Measurements from ENCODE around the gene FHDC1. TPM values are rescaled to one million over a fixed set of nuclear protein-coding genes. Genes with fewer than 3 reads are reported as not detected.

The FHDC1 gene
- total RNA-seq, 2 experiments from 2014 or later, result 0.06 to 0.08 TPM

GRCh38 chr4:152943672-152944071 lies 7.5 kb downstream of the FHDC1 start:
- H3K4me3 Mint-ChIP-seq, result no peak overlapping the region
- no peaks in the 10 kb centered on the region for H3K36me3 Mint-ChIP-seq
- H3K27ac Mint-ChIP-seq, result no peak overlapping the region
- H3K4me1 Mint-ChIP-seq, result no peaks in the 10 kb centered on the region
- H3K27me3 Mint-ChIP-seq, result peaks cover 22% of the 10 kb centered on the region
- H3K9me3 Mint-ChIP-seq, result no peaks in the 10 kb centered on the region
- DNase-seq, result no peak

GRCh38 chr4:152944666-152945320 lies 8.7 kb downstream of the FHDC1 start:
- no peaks in the 10 kb centered on the region for H3K4me1 Mint-ChIP-seq
- H3K27me3 Mint-ChIP-seq, result peaks cover 11% of the 10 kb centered on the region
- H3K4me3 Mint-ChIP-seq, result no peak overlapping the region
- DNase-seq, result no peak
- no peaks in the 10 kb centered on the region for H3K36me3 Mint-ChIP-seq
- H3K27ac Mint-ChIP-seq, result no peak overlapping the region
- no peaks in the 10 kb centered on the region for H3K9me3 Mint-ChIP-seq

GRCh38 chr4:152945639-152946038 lies 9.5 kb downstream of the FHDC1 start:
- Mint-ChIP-seq H3K36me3 (no peaks in the 10 kb centered on the region), H3K4me1 (no peaks in the 10 kb centered on the region), H3K9me3 (no peaks in the 10 kb centered on the region), H3K4me3 (no peak overlapping the region), H3K27ac (no peak overlapping the region), H3K27me3 (peaks cover 3% of the 10 kb centered on the region)
- DNase-seq, result no peak

GRCh38 chr4:152946446-152946845 lies 10.3 kb downstream of the FHDC1 start:
- Mint-ChIP-seq H3K27ac (no peak overlapping the region), H3K36me3 (no peaks in the 10 kb centered on the region), H3K4me1 (no peaks in the 10 kb centered on the region), H3K27me3 (peaks cover 3% of the 10 kb centered on the region), H3K4me3 (no peak overlapping the region), H3K9me3 (no peaks in the 10 kb centered on the region)
- DNase-seq, result no peak

GRCh38 chr4:152947311-152947710 lies 11.2 kb downstream of the FHDC1 start:
- no peaks in the 10 kb centered on the region for H3K36me3 Mint-ChIP-seq
- H3K9me3 Mint-ChIP-seq, result no peaks in the 10 kb centered on the region
- H3K27ac Mint-ChIP-seq, result no peak overlapping the region
- H3K4me1 Mint-ChIP-seq, result no peaks in the 10 kb centered on the region
- no peak overlapping the region for H3K4me3 Mint-ChIP-seq
- DNase-seq, result no peak
- H3K27me3 Mint-ChIP-seq, result peaks cover 3% of the 10 kb centered on the region

- Mint-ChIP-seq H3K4me3 (no peak overlapping the region), H3K27ac (no peak overlapping the region), H3K9me3 (no peaks in the 10 kb centered on the region), H3K27me3 (peaks cover 3% of the 10 kb centered on the region), H3K36me3 (no peaks in the 10 kb centered on the region), H3K4me1 (no peaks in the 10 kb centered on the region)
- DNase-seq, result no peak
Measured at GRCh38 chr4:152949930-152950329, 13.8 kb downstream of the FHDC1 start.

GRCh38 chr4:152950402-152951274 lies 14.5 kb downstream of the FHDC1 start:
- Mint-ChIP-seq H3K27ac (no peak overlapping the region), H3K9me3 (no peaks in the 10 kb centered on the region), H3K27me3 (peaks cover 3% of the 10 kb centered on the region), H3K36me3 (no peaks in the 10 kb centered on the region), H3K4me3 (no peak overlapping the region), H3K4me1 (no peaks in the 10 kb centered on the region)
- DNase-seq, result no peak

GRCh38 chr4:152951348-152951747 lies 15.2 kb downstream of the FHDC1 start:
- no peak for DNase-seq
- Mint-ChIP-seq H3K9me3 (no peaks in the 10 kb centered on the region), H3K36me3 (no peaks in the 10 kb centered on the region), H3K4me3 (no peak overlapping the region), H3K4me1 (no peaks in the 10 kb centered on the region), H3K27ac (no peak overlapping the region), H3K27me3 (peaks cover 3% of the 10 kb centered on the region)

- DNase-seq, result no peak
- H3K4me1 Mint-ChIP-seq, result no peaks in the 10 kb centered on the region
- no peaks in the 10 kb centered on the region for H3K36me3 Mint-ChIP-seq
- no peak overlapping the region for H3K27ac Mint-ChIP-seq
- no peak overlapping the region for H3K4me3 Mint-ChIP-seq
- H3K9me3 Mint-ChIP-seq, result no peaks in the 10 kb centered on the region
- H3K27me3 Mint-ChIP-seq, result peaks cover 1% of the 10 kb centered on the region
Measured at GRCh38 chr4:152953514-152953913, 17.4 kb downstream of the FHDC1 start.

- no peaks in the 10 kb centered on the region for H3K27me3 Mint-ChIP-seq
- no peak overlapping the region for H3K4me3 Mint-ChIP-seq
- no peaks in the 10 kb centered on the region for H3K36me3 Mint-ChIP-seq
- no peaks in the 10 kb centered on the region for H3K4me1 Mint-ChIP-seq
- H3K27ac Mint-ChIP-seq, result no peak overlapping the region
- no peak for DNase-seq
- H3K9me3 Mint-ChIP-seq, result no peaks in the 10 kb centered on the region
Measured at GRCh38 chr4:152954741-152955140, 18.6 kb downstream of the FHDC1 start.

GRCh38 chr4:152956147-152956546 lies 20.0 kb downstream of the FHDC1 start:
- no peaks in the 10 kb centered on the region for H3K36me3 Mint-ChIP-seq
- no peaks in the 10 kb centered on the region for H3K4me1 Mint-ChIP-seq
- H3K27ac Mint-ChIP-seq, result no peak overlapping the region
- no peaks in the 10 kb centered on the region for H3K27me3 Mint-ChIP-seq
- no peak for DNase-seq
- H3K4me3 Mint-ChIP-seq, result no peak overlapping the region
- H3K9me3 Mint-ChIP-seq, result no peaks in the 10 kb centered on the region

- Mint-ChIP-seq H3K9me3 (no peaks in the 10 kb centered on the region), H3K27ac (no peak overlapping the region), H3K27me3 (no peaks in the 10 kb centered on the region), H3K4me3 (no peak overlapping the region), H3K36me3 (no peaks in the 10 kb centered on the region), H3K4me1 (no peaks in the 10 kb centered on the region)
- no peak for DNase-seq
Measured at GRCh38 chr4:152956650-152957436, 20.7 kb downstream of the FHDC1 start.

GRCh38 chr4:152957437-152958171 lies 21.5 kb downstream of the FHDC1 start:
- Mint-ChIP-seq H3K36me3 (no peaks in the 10 kb centered on the region), H3K27ac (no peak overlapping the region), H3K27me3 (no peaks in the 10 kb centered on the region), H3K4me1 (no peaks in the 10 kb centered on the region), H3K4me3 (no peak overlapping the region), H3K9me3 (no peaks in the 10 kb centered on the region)
- DNase-seq, result no peak

GRCh38 chr4:152959080-152959479 lies 23.0 kb downstream of the FHDC1 start:
- no peak overlapping the region for H3K27ac Mint-ChIP-seq
- no peaks in the 10 kb centered on the region for H3K4me1 Mint-ChIP-seq
- DNase-seq, result no peak
- H3K27me3 Mint-ChIP-seq, result no peaks in the 10 kb centered on the region
- H3K9me3 Mint-ChIP-seq, result no peaks in the 10 kb centered on the region
- H3K36me3 Mint-ChIP-seq, result no peaks in the 10 kb centered on the region
- H3K4me3 Mint-ChIP-seq, result no peak overlapping the region

- H3K4me3 Mint-ChIP-seq, result no peak overlapping the region
- no peak for DNase-seq
- no peak overlapping the region for H3K27ac Mint-ChIP-seq
- H3K4me1 Mint-ChIP-seq, result no peaks in the 10 kb centered on the region
- H3K36me3 Mint-ChIP-seq, result no peaks in the 10 kb centered on the region
- H3K9me3 Mint-ChIP-seq, result no peaks in the 10 kb centered on the region
- no peaks in the 10 kb centered on the region for H3K27me3 Mint-ChIP-seq
Measured at GRCh38 chr4:152960082-152960481, 24.0 kb downstream of the FHDC1 start.
